Right lobe of liver (tissue), 6 donors: ENCODE measurements around the gene TMC8. TPM values are rescaled to one million over a fixed set of nuclear protein-coding genes. Genes with fewer than 3 reads are reported as not detected.
A peak's percentile ranks its signal among the peaks of the same experiment; 100 is the strongest.

Experiments
- ATAC-seq, 4 donors: fragments of 200-7000 bp; cut with Tn5 transposase; one replicate each; pipeline ENCODE4 v1.9.1; 2020; ENCODE audit warnings: mild to moderate bottlenecking in 4 of 4, moderate library complexity in 4 of 4
- DNase-seq, 3 donors: peaks; one replicate each; pipeline ENCODE4 v3.0.0-alpha.2; 2020
- H3K27ac ChIP-seq, 3 donors: fragments of 200-600 bp; one replicate each; pipeline ENCODE4 v1.8.0; 2022
- H3K27me3 ChIP-seq, 2 donors: fragments of 200-600 bp; one replicate each; pipeline ENCODE4 v1.8.0; 2022
- H3K36me3 ChIP-seq, 4 donors: fragments of 200-600 bp; sonication (generic) in 1 of 4; one replicate each; pipeline versions ENCODE4 v1.5.1 to v1.8.0; 2017 to 2022; ENCODE audit warnings: control low read depth in 1 of 4
- H3K4me1 ChIP-seq, 4 donors: fragments of 200-600 bp; sonication (generic) in 1 of 4; one replicate each; pipeline versions ENCODE4 v1.5.1 to v1.8.0; 2017 to 2022; ENCODE audit warnings: control low read depth in 1 of 4
- H3K4me3 ChIP-seq, 3 donors: fragments of 200-600 bp; one replicate each; pipeline ENCODE4 v1.8.0; 2022
- H3K9me3 ChIP-seq, 4 donors: fragments of 200-600 bp; sonication (generic) in 1 of 4; one replicate each; pipeline versions ENCODE4 v1.5.1 to v1.8.0; 2017 to 2022; ENCODE audit warnings: control low read depth in 1 of 4
- POLR2A ChIP-seq: fragments of 450-650 bp; IDR thresholded peaks from one replicate; pipeline ENCODE4 v1.6.1; 2017; ENCODE audit warnings: antibody characterized with exemption, mild to moderate bottlenecking
- WGBS: methylation state at CpG from one replicate; pipeline ENCODE4 v1.1.6; 2018; ENCODE audit warnings: low coverage, low lambda C conversion rate; ENCODE audit not compliant: insufficient coverage; ENCODE audit errors: missing lambda C conversion rate; 5-methylcytosine and 5-hydroxymethylcytosine counted together
- intact Hi-C, 2 donors: fragments of 100-400 bp; cut with DNase I; formaldehyde crosslinking; loops; one replicate each; pipeline versions ENCODE4 v1.11.2 to v1.14.1; 2022
- total RNA-seq, 6 experiments: library from RNA; depleted of rRNA in 2 of 6; stranded (reverse); fragments of >200 nt in 2 of 6; fragmentation: NEBNext Ultra II Directional in 3 of 6; extraction: Animal tissue kit (Norgen Biotek cat#: 25700) in 3 of 6; gene quantifications; one replicate each; pipeline versions ENCODE4 v1.1.0 to v1.2.4, GENCODE V29; 2016 to 2023
- TF ChIP-seq, protein P1 (sequence below), 4 donors: fragments of 200-600 bp in 3 of 4; fragments of 450-650 bp in 1 of 4; IDR thresholded peaks; one replicate each; pipeline versions ENCODE4 v1.5.1 to v1.8.0; 2016 to 2022; ENCODE audit warnings: antibody characterized with exemption in 4 of 4, mild to moderate bottlenecking in 2 of 4
- donor health status: DM: no; HTN: yes; CAD: no.
- donor health status: DM: no; HTN: no; CAD: no.
- donor health status: DM: no; HTN: no; CAD: no.
- donor health status: DM: no; HTN: yes; CAD: no.
- donor health status: DM: no; HTN: yes; CAD: no.

Gene TMC8
- total RNA-seq, 6 experiments from 2014 or later, result 2.4 to 7.2 (median 4.8) TPM

DNA sequence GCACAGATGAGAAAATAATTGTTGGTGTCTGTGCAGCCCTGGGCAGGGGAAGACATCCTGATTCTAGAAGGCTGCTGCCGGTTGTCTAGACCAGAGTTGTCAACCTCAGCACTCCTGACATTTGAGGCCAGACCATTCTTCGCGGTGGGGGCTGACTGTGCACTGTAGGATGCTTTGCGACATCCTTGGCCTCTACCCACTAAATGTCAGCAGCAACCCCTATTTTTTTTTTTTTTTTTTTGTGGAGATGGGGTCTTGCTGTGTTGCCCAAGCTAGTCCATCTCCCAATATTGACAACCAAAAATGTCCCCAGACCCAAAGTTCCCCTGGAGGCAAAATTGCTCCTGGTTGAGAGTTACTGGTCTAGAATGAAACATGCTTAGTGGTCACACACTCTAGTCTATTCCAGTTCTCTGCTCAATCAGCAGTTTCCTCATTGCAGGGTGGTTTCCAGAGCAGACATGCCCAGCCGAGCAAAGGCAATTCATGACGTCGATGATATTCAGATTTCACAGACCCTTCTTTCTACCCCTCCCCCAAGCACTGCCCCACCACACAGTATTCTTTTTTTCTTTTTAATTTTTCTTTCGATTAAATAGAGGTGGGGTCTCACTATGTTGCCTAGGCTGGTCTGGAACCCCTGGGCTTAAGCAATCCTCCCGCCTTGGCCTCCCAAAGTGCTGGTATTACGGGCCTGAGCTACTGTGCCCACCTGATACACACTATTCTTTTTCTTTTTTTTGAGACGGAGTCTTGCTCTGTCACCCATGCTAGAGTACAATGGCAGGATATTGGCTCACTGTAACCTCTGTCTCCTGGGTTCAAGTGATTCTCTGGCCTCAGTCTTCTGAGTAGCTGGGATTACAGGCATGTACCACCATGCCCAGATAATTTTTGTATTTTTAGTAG is 24.6 kb downstream of the TMC8 start:
- ATAC-seq (peak; percentile 23 to 63 (median 44)), DNase-seq (no peak)
- no peak for TF ChIP-seq POLR2A
- TF ChIP-seq, protein P1, sequence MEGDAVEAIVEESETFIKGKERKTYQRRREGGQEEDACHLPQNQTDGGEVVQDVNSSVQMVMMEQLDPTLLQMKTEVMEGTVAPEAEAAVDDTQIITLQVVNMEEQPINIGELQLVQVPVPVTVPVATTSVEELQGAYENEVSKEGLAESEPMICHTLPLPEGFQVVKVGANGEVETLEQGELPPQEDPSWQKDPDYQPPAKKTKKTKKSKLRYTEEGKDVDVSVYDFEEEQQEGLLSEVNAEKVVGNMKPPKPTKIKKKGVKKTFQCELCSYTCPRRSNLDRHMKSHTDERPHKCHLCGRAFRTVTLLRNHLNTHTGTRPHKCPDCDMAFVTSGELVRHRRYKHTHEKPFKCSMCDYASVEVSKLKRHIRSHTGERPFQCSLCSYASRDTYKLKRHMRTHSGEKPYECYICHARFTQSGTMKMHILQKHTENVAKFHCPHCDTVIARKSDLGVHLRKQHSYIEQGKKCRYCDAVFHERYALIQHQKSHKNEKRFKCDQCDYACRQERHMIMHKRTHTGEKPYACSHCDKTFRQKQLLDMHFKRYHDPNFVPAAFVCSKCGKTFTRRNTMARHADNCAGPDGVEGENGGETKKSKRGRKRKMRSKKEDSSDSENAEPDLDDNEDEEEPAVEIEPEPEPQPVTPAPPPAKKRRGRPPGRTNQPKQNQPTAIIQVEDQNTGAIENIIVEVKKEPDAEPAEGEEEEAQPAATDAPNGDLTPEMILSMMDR (IDR thresholded peaks at IDR 0.05), result no peak
- no peaks in the 10 kb centered on the region for H3K36me3 ChIP-seq
- intact Hi-C loops, result no loop called here
- no peaks in the 10 kb centered on the region for H3K9me3 ChIP-seq
- no peaks in the 10 kb centered on the region for H3K27me3 ChIP-seq
- H3K4me3 ChIP-seq, result no peak overlapping the region
- no peak overlapping the region for H3K27ac ChIP-seq
- WGBS, result 69% methylated on average over 11 of the region's 11 CpGs
- H3K4me1 ChIP-seq, result peaks cover 0 to 9% (median 0%) of the 10 kb centered on the region in 4 donors

DNA sequence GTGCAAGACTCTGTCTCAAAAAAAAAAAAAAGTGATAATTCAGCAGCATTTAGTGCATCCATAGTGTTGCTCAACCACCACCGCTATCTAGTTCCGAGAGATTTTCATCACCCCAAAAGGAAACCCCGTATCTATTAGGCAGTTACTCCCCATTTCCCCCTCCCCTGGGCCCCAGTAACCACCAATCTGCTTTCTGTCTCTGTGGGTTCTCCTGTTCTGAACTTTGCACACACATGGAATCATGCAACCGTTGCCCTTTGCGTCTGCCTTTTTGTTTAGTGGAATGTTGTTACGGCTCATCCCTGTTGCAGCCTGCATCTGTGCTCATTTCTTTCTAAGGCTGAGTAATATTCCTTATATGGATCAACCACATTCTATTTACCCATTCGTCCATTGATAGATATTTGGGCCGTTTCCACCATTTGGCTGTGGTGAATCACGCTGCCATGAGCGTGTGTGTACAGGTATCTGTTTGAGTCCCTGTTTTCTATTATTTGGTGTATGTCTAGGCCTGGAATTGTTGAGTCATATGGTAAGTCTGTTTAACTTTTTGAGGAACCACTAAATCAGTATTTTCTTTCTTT is 29.1 kb downstream of the TMC8 start:
- H3K9me3 ChIP-seq, result no peaks in the 10 kb centered on the region
- no peak overlapping the region for H3K4me3 ChIP-seq
- intact Hi-C loops, result no loop called here
- TF ChIP-seq, protein P1 (IDR thresholded peaks at IDR 0.05), result no peak
- no peak for TF ChIP-seq POLR2A
- WGBS, result 25% methylated on average over 6 of the region's 10 CpGs
- no peak for DNase-seq
- no peak for ATAC-seq
- H3K27ac ChIP-seq, result no peak overlapping the region
- H3K36me3 ChIP-seq, result no peaks in the 10 kb centered on the region
- no peaks in the 10 kb centered on the region for H3K4me1 ChIP-seq
- H3K27me3 ChIP-seq, result no peaks in the 10 kb centered on the region

DNA sequence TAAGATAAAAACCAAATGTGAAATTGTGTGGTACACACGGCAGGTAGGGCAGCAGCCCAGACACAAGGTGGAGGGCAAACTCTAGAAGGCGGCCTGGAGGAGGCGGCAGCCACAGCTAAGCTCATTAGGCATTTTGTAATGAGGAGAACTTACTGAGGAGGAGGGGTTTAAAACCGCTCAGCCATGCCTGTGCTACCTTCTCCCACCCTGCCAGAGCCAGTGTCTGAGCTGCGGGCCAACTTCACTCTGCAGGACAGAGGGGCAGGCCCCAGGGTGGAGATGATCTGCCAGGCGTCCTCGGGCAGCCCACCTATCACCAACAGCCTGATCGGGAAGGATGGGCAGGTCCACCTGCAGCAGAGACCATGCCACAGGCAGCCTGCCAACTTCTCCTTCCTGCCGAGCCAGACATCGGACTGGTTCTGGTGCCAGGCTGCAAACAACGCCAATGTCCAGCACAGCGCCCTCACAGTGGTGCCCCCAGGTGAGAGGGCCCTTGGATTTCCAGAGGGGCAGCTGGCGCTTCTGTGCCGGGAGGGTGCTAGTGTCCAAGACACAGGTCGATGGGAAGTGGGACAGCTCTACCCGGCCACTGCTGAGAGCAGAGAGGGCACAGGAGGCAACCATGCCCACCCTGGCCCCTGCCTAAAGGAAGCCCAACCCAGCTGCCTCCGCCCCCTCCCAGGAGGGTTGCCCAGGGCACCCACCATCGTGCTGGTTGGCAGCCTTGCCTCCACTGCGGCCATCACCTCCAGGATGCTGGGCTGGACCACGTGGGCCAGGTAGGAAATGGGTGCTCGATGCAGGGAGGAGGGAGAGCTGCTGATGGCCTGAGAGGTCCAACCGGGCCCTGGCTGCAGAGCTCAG is 33.5 kb downstream of the TMC8 start:
- no peaks in the 10 kb centered on the region for H3K4me1 ChIP-seq
- H3K9me3 ChIP-seq, result no peaks in the 10 kb centered on the region
- DNase-seq (peak in 2 of 3 donors; percentile 58 to 62), ATAC-seq (no peak)
- H3K27ac ChIP-seq, result no peak overlapping the region
- intact Hi-C loops, result no loop called here
- no peak overlapping the region for H3K4me3 ChIP-seq
- H3K36me3 ChIP-seq, result no peaks in the 10 kb centered on the region
- no peak for TF ChIP-seq POLR2A
- H3K27me3 ChIP-seq, result no peaks in the 10 kb centered on the region
- 79% methylated on average over 3 of the region's 22 CpGs for WGBS

DNA sequence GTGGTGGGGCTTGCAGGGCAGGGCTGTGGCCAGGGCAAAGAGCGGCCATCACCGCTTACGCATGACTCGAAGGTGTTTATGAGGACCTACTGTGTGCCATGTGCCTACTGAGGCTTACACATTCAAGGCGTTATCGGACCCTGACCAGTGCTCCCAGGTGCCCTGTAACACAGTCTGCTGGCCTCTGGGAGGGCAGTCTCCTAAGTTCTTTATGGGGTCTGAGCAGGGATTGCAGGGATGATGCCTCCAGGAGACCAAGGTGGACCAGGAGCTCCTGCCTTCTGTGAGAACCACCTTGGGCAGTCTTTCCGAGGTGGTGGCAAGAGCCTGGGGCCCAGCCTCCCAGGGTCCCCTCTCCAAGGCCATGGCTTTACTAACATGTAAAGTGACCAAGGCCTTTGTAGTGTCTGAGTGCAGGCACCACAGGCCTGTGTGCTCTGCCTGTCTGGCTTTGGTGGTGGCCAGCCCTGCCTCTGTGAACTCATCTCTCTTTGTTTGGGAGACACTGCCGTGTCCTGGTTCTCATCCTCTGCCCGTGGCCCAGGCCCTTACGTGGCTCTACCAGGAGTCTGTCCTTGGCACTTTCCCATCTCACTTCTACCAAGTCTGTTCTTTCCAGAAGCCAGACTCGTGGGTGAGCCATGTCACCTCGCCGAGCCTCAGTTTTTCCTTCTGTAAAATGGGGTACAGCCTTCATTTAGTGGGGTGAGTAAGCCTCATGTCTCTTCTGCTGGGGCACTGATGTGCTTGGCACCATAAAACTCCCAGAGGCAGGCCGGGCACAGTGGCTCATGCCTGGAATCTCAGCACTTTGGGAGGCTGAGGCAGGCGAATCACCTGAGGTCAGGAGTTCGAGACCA is 34.4 kb downstream of the TMC8 start:
- H3K4me1 ChIP-seq, result peaks cover 0 to 7% (median 0%) of the 10 kb centered on the region in 4 donors
- no peaks in the 10 kb centered on the region for H3K9me3 ChIP-seq
- H3K27ac ChIP-seq, result no peak overlapping the region
- ATAC-seq (no peak), DNase-seq (no peak)
- no peak overlapping the region for H3K4me3 ChIP-seq
- H3K36me3 ChIP-seq, result no peaks in the 10 kb centered on the region
- no peaks in the 10 kb centered on the region for H3K27me3 ChIP-seq
- TF ChIP-seq POLR2A, result no peak
- TF ChIP-seq, protein P1 (IDR thresholded peaks at IDR 0.05), result no peak
- 76% methylated on average over 6 of the region's 16 CpGs for WGBS
- intact Hi-C loops, result loop anchor here in 1 of 2 donors (5.0 kb wide), 1 partner anchor 53 kb away; no protein-coding TSS in a partner anchor
